GM23248 (cell line): ENCODE measurements around the gene FAM110D. TPM values are rescaled to one million over a fixed set of nuclear protein-coding genes. Genes with fewer than 3 reads are reported as not detected.
A peak's percentile ranks its signal among the peaks of the same experiment; 100 is the strongest.

ENCODE experiments used
- DNase-seq: peaks from one replicate; pipeline ENCODE4 v3.0.0-alpha.2; 2015
- H2AFZ ChIP-seq: fragments of 200-600 bp; sonication (generic); 2 replicates; pipeline ENCODE4 v1.6.1; 2016; ENCODE audit warnings: antibody characterized with exemption
- H3F3A ChIP-seq: fragments of 200-600 bp; sonication (generic); 2 replicates; pipeline ENCODE4 v1.6.1; 2016; ENCODE audit warnings: mild to moderate bottlenecking, antibody characterized with exemption, mixed run types; ENCODE audit not compliant: insufficient read depth
- H3K27ac ChIP-seq: fragments of 200-600 bp; sonication (generic); 2 replicates; pipeline ENCODE4 v1.5.1; 2016; ENCODE audit warnings: mild to moderate bottlenecking
- H3K27me3 ChIP-seq: fragments of 200-600 bp; sonication (generic); replicated peaks from 2 replicates; pipeline ENCODE4 v1.6.1; 2016; ENCODE audit warnings: mild to moderate bottlenecking; ENCODE audit not compliant: insufficient read depth
- H3K36me3 ChIP-seq: fragments of 200-600 bp; sonication (generic); 2 replicates; pipeline ENCODE4 v1.6.1; 2016; ENCODE audit warnings: low read depth, mild to moderate bottlenecking
- H3K4me1 ChIP-seq: fragments of 200-600 bp; sonication (generic); 2 replicates; pipeline ENCODE4 v1.6.1; 2016; ENCODE audit warnings: mild to moderate bottlenecking; ENCODE audit not compliant: insufficient read depth
- H3K4me2 ChIP-seq: fragments of 200-600 bp; sonication (generic); one replicate; pipeline ENCODE4 v1.6.1; 2016; ENCODE audit warnings: mild to moderate bottlenecking; ENCODE audit not compliant: unreplicated experiment
- H3K4me3 ChIP-seq: fragments of 200-600 bp; sonication (generic); 2 replicates; pipeline ENCODE4 v1.5.1; 2016; ENCODE audit warnings: mild to moderate bottlenecking
- H3K79me2 ChIP-seq: fragments of 200-600 bp; sonication (generic); 2 replicates; pipeline ENCODE4 v1.6.1; 2016; ENCODE audit warnings: mild to moderate bottlenecking; ENCODE audit not compliant: insufficient read depth
- H3K9ac ChIP-seq: fragments of 200-600 bp; sonication (generic); 2 replicates; pipeline ENCODE4 v1.6.1; 2016; ENCODE audit warnings: mild to moderate bottlenecking
- H3K9me2 ChIP-seq: fragments of 200-600 bp; sonication (generic); 2 replicates; pipeline ENCODE4 v1.6.1; 2016; ENCODE audit warnings: mixed run types, mild to moderate bottlenecking, moderate library complexity; ENCODE audit not compliant: insufficient read depth
- H3K9me3 ChIP-seq: fragments of 200-600 bp; sonication (generic); one replicate; pipeline ENCODE4 v1.6.1; 2017; ENCODE audit warnings: low read depth
- H4K20me1 ChIP-seq: fragments of 200-600 bp; sonication (generic); 2 replicates; pipeline ENCODE4 v1.6.0; 2016; ENCODE audit not compliant: insufficient read depth
- EZH2 ChIP-seq: fragments of 200-600 bp; sonication (generic); IDR thresholded peaks from 2 replicates; pipeline ENCODE4 v1.6.1; 2018; ENCODE audit warnings: antibody characterized with exemption, mild to moderate bottlenecking; ENCODE audit not compliant: insufficient read depth, poor library complexity, severe bottlenecking
- EZH2phosphoT487 ChIP-seq: fragments of 200-600 bp; sonication (generic); IDR thresholded peaks from 2 replicates; pipeline ENCODE4 v1.6.1; 2018; ENCODE audit warnings: antibody characterized with exemption, moderate library complexity, mild to moderate bottlenecking, low read depth; ENCODE audit not compliant: insufficient read depth
- WGBS, 2 experiments: methylation state at CpG; one replicate each; pipeline ENCODE4 v1.1.6; 2015 to 2017; ENCODE audit warnings: low lambda C conversion rate in 2 of 2, low coverage in 1 of 2; ENCODE audit errors: missing lambda C conversion rate in 2 of 2; 5-methylcytosine and 5-hydroxymethylcytosine counted together
- in situ Hi-C: fragments of 300-500 bp; cut with MboI; formaldehyde crosslinking; loops from 2 replicates; pipeline ENCODE4 v1.15.0; 2020
- polyA plus RNA-seq: library from polyadenylated mRNA; unstranded; fragments of >200 nt; fragmentation: Nextera tagmentation; extraction: Ambion mirVana; gene quantifications from 2 replicates; pipeline ENCODE4 v1.2.1, GENCODE V29; 2016
- total RNA-seq: library from RNA; depleted of rRNA; stranded (reverse); fragments of >200 nt; shearing (Covaris generic); gene quantifications from 2 replicates; pipeline ENCODE4 v1.2.3, GENCODE V29; 2014

Gene FAM110D
- total and polyA plus RNA-seq, 2 experiments from 2014 or later = not detected

- no peaks in the 10 kb centered on the region for H3K27me3 ChIP-seq
- no peak within 1 kb of the TSS for H2AFZ ChIP-seq
- H3F3A ChIP-seq = no peaks in the 10 kb centered on the region
- no peaks in the 10 kb centered on the region for H3K9me3 ChIP-seq
- WGBS, 2 experiments = 95 to 96% methylated on average over 34 of the region's 34 CpGs
- H3K9me2 ChIP-seq = no peaks in the 10 kb centered on the region
- H3K79me2 ChIP-seq = peaks cover 14% of the 10 kb centered on the region; the same call in 1 of the 2 replicates
- H3K4me2 ChIP-seq = peak within 1 kb of the TSS; percentile 98
- no peak within 1 kb of the TSS for H3K9ac ChIP-seq
- no peaks in the 10 kb centered on the region for H4K20me1 ChIP-seq
- H3K36me3 ChIP-seq = no peaks in the 10 kb centered on the region
- DNase-seq = no peak
- H3K4me1 ChIP-seq = no peaks in the 10 kb centered on the region
- peak within 1 kb of the TSS; percentile 96 for H3K4me3 ChIP-seq
- no peak for TF ChIP-seq EZH2
- TF ChIP-seq EZH2phosphoT487 = no peak
- H3K27ac ChIP-seq = no peak within 1 kb of the TSS
- in situ Hi-C loops = no loop called here
Measured at GRCh38 chr1:26171084-26172072, 12.5 kb downstream of the FAM110D start, which contains the start of gene ZNF593OS. Gene ZNF593OS (minus strand): TSS chr1:26171832. CDS start chr1:26171661, 171 bp downstream.

GRCh38 chr1:26175346-26175745 is 16.5 kb downstream of the FAM110D start:
- 90 to 92% methylated on average over 7 to 8 of the region's 8 CpGs for WGBS, 2 experiments
- H4K20me1 ChIP-seq = no peaks in the 10 kb centered on the region
- DNase-seq = no peak
- peaks cover 9% of the 10 kb centered on the region; the same call in 1 of the 2 replicates for H3K79me2 ChIP-seq
- H3F3A ChIP-seq = no peaks in the 10 kb centered on the region
- H3K27me3 ChIP-seq = no peaks in the 10 kb centered on the region
- no peaks in the 10 kb centered on the region for H3K4me1 ChIP-seq
- no peaks in the 10 kb centered on the region for H3K36me3 ChIP-seq
- no peak for TF ChIP-seq EZH2
- no peak for TF ChIP-seq EZH2phosphoT487
- no peaks in the 10 kb centered on the region for H3K9me3 ChIP-seq
- H2AFZ ChIP-seq = no peak overlapping the region
- H3K4me2 ChIP-seq = no peak overlapping the region
- no peak overlapping the region for H3K9ac ChIP-seq
- H3K27ac ChIP-seq = no peak overlapping the region
- in situ Hi-C loops = no loop called here
- H3K4me3 ChIP-seq = no peak overlapping the region
- H3K9me2 ChIP-seq = no peaks in the 10 kb centered on the region

GRCh38 chr1:26177182-26177684 is 18.4 kb downstream of the FAM110D start, which contains the start of gene CNKSR1:
Gene CNKSR1 (plus strand): TSS chr1:26177491. CDS start chr1:26177548, 57 bp downstream.
- Histone ChIP-seq H3K9me2 (no peaks in the 10 kb centered on the region), H3K9ac (no peak within 1 kb of the TSS), H3K9me3 (no peaks in the 10 kb centered on the region), H3K36me3 (no peaks in the 10 kb centered on the region), H3K79me2 (no peaks in the 10 kb centered on the region), H3F3A (no peaks in the 10 kb centered on the region), H2AFZ (no peak within 1 kb of the TSS), H3K4me3 (no peak within 1 kb of the TSS), H3K27ac (no peak within 1 kb of the TSS), H3K4me1 (no peaks in the 10 kb centered on the region), H4K20me1 (no peaks in the 10 kb centered on the region), H3K27me3 (no peaks in the 10 kb centered on the region), H3K4me2 (no peak within 1 kb of the TSS)
- 49 to 58% methylated on average over 13 to 21 of the region's 21 CpGs for WGBS, 2 experiments
- in situ Hi-C loops = no loop called here
- no peak for DNase-seq
- TF ChIP-seq EZH2phosphoT487 = no peak
- no peak for TF ChIP-seq EZH2

GRCh38 chr1:26180010-26180506 is 21.2 kb downstream of the FAM110D start:
- Histone ChIP-seq H3K9ac (no peak overlapping the region), H3K4me2 (no peak overlapping the region), H3K36me3 (no peaks in the 10 kb centered on the region), H3K4me3 (no peak overlapping the region), H3K9me3 (no peaks in the 10 kb centered on the region), H3K27me3 (no peaks in the 10 kb centered on the region), H3K79me2 (no peaks in the 10 kb centered on the region), H3F3A (no peaks in the 10 kb centered on the region), H2AFZ (no peak overlapping the region), H3K27ac (no peak overlapping the region), H3K9me2 (no peaks in the 10 kb centered on the region), H4K20me1 (no peaks in the 10 kb centered on the region), H3K4me1 (no peaks in the 10 kb centered on the region)
- DNase-seq = no peak
- WGBS, 2 experiments = 41 to 72% methylated on average over 4 of the region's 4 CpGs
- in situ Hi-C loops = no loop called here
- TF ChIP-seq EZH2 (no peak), EZH2phosphoT487 (no peak)
